GM19238 (cell line): Measurements from ENCODE around the gene CTIF.

Experiments used
- DNase-seq: peaks from one replicate; pipeline ENCODE4 v3.0.0; 2011; ENCODE audit warnings: low spot score; ENCODE audit not compliant: insufficient read length

The CTIF gene

DNA sequence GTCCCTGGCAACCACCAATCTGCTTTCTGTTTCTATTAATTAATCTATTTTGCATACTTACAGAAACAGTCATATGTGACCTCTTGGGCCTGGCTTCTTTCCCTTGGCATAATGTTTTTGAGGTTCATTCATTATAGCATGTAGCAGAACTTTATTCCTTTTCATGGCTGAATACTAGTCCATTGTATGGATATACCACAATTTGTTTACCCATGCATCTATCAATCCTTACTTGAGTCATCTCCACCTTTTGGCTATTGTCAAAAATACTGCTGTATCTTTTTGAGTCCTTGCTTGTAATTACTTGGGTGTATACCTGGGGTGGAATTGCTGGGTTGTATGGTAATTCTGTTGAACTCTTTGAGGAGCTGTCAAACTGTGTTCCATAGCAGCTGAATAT, 126.8 kb downstream of the CTIF start:
- DNase-seq: no peak

GRCh38 chr18:48666613-48667012, 127.8 kb downstream of the CTIF start:
- DNase-seq: no peak

DNA sequence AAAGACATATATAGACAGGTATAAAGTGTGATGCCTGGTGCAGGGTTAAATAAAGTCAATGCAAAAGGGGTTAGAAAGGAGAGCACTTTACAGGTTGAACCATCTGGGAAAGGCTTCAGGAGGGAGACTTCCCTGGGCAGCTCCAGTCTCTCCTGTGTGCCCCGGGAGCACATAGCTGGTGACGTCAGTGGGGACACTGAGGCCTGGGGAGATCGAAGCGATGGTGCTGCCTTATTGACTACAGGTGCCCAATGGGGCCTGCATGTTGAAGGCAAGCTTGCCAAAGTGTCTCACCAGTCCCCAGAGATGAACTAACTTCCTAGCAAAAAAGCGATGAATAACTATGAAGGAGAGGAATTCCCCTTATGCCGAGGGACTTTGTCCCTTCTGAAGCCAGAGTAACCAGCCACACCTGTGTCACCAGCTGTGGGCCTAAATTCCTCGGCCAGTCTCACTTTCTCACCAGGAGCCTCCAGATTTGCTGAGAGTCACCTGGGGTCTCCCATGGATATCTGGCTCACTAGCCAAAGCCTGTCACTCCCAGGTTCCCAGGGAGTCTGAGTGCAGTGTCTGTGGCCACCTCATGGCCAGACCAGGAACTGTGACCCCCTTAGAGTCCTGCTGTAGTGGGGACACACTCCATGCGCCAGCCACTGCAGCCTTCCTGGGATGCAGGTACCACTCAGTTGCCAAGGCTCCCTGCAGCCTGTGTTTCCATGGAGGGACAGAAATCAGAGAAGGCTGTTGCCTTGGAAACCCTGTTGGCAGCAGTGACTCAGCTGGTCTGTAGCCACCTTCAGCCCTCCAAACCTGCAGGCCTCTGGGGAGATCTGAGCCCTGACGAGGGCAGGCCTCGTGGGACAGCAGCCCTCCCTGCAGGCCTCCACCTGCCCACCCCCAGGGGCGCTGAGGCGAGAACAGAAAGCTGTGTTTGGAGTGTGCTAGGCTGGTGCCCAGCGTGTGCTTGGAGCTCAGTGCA, 128.7 kb downstream of the CTIF start:
- no peak for DNase-seq

DNA sequence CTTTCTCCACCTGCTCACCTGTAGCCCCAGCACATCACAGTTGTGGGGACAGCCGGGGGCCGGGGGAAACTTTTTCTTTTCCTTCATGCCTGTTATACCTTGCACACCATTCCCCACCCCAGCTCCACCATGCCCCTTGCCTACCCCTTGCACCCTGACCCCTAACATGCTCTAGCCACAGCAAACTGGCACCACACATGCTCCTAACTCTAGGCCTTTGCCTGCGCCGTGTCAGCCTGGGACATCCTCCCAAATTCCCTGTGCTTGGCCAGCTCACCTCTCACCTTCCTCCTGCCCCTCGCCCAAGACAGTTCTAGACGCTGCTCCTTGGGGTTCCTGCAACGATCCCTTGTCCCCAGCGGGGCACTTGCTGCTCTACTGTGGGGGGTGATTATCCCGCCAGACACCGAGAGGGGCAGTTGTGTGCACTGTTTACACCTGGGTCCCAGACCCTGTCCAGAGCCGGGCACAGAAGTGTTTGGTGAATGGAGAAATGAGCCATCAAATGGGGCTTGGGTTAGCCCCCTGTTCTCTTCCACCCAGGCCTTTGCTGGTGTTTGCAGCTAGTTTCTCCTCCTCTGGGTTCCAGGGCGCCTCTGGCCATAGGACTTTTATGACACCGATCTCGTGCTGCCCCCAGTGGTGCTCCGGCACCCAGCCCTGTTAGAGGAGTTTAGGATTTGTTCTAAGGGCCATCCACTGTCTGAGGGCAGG, 129.8 kb downstream of the CTIF start:
- no peak for DNase-seq

GRCh38 chr18:48669180-48669675, 130.4 kb downstream of the CTIF start:
- no peak for DNase-seq

DNA sequence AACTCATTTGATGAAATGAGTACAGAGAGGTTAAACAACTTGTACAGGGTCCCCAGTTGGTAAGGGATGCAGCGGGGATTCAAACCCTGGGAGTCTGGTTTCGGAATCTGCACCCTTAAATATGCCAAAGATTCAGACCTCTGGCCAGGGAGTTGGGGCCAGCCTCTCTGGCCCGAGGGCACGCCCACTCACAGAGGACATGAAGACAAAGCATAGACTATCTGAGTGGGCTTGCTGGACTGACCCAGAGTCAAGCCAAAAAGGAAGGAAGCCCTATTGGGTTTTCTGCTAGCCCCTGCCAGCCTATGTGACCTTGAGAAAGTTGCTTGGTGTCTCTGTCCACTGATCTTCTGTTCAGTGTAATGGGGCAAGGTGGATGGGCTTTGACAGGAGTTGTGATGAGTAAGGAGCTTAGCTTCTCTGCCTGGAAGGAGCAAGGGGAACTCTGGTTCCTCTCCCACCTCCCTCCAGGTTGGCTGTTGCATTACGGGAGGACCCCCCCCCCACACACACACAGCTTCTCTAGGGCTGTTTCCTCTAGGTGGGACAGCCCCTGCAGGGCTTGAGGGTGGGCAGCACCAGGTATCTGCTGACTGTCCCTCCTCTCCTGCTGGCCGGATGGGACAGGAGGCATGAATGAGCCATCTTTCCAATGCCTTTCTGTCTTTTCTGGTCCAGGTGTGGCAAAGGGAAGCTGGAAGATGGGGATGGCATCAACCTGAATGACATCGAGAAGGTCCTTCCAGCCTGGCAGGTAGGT, 131.3 kb downstream of the CTIF start:
- no peak for DNase-seq

- no peak for DNase-seq
Observed at GRCh38 chr18:48670751-48671560, 132.1 kb downstream of the CTIF start.

DNA sequence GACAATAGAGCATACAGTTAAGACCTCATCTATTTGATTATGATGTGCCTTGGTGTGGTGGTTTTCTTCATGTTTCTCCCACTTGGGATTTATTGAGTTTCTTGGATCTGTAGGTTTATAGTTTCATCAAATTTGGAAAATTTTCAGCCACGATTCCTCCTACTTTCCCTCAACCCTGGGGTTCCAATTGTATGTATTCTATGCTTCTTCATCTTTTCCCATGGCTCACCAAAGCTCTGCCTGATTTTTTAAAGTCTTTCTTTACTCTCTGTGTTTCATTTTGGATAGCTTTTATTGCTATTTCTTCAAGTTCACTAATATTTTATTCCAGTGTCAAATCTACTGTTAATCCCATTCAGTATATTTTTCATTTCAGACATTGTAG, 132.7 kb downstream of the CTIF start:
- DNase-seq: no peak

DNA sequence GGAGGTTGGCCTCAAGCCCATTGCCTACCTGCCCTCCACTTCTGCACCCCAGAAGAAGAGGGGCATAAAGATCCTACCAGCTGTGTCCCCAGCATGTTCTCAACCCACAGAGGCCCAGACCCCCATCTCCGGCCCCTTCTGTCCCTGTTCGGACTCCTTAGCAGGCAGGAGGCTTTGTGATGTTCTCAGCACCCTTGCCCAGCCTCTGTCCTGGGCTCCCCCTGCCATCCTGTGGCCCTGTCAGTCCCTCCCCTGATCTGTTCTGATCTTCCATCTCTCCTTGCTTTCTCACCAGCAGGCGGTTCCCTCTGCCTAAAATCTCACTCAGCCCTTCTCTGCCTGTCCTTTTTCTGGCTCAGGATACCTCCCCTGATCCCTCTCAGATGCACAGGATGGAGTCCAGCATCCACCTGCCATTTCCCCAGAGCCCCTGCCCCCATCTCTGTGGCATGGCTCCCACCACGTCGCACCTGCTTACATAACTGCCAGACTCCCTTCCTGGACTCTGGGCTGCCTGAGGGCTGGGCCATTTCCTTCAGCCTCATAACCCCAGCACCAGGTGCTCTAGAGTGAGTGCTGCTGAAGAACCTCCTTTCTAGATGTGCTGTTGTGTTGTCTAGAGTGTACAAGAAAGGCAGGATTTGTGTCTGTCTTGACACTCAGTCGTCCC, 134.0 kb downstream of the CTIF start:
- DNase-seq: no peak

DNA sequence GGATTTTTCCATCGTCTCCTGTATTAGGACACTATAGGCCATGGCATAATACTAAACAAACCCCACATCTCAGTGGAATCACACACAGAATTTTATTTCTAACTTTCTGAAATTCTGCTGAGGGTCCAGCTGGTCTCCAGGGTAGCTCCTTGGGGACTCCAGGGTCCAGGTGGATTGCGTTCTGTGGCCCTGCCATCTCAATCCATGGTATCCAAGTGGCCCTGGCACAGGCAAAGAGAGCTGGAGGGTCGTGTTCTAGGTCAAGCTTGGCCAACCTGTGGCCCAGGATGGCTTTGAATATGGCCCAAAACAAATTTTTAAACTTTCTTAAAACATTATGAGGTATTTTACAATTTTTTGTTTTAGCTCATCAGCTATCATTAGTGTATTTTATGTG, 134.6 kb downstream of the CTIF start:
- DNase-seq: no peak

DNA sequence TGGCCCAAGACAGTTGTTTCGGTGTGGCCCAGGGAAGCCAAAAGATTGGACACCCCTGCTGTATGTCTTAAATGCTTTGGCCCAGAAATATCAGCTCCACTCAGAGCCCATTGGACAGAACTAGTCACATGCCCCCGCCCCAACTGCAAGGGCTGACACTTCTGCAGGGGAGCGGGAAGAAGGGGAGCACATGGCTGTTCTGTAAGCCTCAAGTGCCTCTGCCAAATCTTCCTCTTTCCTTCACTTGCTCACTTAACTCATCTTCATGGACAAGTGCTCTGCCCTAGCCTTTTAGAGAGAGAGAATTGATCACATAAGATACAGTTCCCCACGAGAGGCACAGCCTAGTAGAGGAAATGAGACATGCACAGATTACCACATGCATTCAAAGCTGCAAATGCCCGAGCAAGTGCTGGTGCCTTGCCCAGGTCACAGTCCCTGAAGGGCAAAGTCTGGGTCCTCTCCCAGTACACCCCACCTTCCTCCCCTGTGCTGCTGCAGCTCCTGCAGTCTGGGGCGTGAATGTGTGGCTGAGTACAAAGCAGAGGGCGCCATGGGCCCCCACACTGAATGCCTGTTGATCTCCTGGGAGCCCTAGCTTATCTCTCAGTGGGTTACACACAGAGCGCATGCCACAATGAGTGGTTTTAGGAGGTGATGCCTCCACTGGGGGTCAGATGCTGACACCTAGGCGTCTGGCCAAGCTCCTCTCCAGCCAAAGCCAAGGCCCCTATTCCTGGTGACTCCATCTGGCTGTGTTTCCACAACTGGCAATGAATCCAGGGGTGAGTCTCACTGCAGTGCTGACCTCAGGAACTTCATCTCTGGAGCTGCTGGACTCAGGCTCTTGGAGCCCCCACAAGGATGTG, 135.3 kb downstream of the CTIF start:
- DNase-seq: no peak

DNA sequence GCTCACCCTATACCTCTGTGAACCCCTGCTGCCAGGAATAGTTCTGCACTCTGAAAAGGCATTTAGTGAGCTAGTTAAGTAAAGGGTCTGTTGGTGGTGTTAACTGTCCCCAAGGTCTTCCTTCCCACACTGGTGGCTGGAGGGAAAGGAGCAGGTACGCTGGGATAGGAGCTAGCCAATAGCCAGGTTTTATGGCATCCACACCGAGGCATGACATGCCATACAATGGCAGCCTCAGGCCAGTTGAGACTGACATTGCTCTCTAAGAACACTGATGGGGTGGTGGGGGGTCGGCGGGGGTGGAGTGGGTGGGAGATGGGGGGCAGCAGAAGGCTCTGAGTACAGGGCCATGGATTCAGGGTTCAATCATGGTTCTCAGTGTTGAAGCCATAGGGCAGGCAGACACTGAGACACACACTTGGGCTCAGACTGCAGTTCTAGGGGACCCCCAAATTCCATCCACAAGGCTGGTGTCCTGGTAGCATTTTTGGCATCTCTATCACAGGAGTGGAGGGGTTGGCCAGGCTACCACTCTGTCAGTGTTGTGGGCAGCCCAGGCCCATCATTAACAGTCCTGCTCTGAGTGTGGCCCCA, 136.0 kb downstream of the CTIF start:
- no peak for DNase-seq

- peak; percentile 86 for DNase-seq
Observed at GRCh38 chr18:48675352-48675761, 136.5 kb downstream of the CTIF start.

DNA sequence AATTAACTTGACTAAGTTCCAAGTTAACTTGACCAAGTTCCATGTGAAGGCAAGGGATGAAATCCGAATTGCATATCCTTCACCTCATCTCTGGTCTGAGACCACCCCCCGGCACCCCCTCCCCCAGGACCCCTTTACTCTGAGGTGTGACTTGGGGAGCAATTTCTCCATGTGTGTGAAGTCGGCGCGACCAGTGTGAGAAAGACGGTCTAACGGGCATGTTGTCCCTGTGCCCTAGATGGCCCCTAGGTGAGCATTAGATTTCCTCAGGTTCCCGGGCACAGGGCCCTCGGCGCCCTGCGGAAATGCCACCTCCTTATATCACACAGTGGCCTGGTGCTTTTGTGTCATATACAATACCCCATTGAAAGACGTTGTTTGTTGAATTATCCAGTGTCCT, 137.1 kb downstream of the CTIF start:
- DNase-seq: no peak

- DNase-seq: no peak
Observed at GRCh38 chr18:48676346-48676745, 137.5 kb downstream of the CTIF start.

GRCh38 chr18:48676756-48677368, 138.0 kb downstream of the CTIF start:
- peak; percentile 73 for DNase-seq

DNA sequence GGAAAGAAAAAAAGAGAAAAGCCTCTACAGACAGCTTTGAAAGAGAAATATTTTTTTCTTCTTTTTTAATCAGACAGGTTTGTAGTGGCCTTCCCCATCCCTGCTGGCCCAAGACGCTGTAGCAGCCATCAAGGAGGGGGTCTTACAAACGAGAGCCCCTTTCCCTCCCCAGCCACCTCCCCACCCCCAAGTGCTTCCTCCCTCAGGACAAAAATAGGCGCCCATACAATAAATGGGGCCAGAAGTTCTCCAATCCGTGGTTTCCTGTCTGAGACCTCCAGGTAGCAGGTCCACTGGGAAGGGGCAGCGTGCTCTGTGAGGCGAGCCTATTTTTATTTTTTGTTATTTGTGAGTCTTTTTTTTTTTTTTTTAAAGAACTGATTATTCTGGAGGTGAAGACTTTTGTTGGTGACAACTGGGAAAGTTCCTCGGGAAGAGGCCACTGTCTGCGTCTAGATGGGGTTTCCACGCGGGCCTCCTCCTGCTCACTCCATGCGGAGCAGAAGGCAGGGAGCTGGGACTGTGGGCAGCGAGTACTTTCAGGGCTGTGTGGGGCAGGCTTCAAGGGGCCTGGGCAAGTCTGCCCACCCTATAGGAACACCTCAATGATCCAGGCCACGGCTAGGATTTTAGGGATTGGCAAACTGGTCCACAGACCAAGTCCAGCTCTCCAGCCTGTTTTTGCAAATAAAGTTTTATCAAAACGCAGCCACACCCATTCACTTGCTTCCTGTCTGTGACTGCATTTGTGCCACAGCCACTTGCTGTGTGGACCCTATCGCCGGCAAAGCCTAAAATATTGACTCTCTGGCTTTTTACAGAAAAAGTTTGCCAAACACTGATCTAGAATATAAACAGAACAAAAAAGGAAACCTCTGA, 139.6 kb downstream of the CTIF start:
- no peak for DNase-seq
